ENCODE measurements around the gene ADGRG6.

- TF ChIP-seq, protein P1, sequence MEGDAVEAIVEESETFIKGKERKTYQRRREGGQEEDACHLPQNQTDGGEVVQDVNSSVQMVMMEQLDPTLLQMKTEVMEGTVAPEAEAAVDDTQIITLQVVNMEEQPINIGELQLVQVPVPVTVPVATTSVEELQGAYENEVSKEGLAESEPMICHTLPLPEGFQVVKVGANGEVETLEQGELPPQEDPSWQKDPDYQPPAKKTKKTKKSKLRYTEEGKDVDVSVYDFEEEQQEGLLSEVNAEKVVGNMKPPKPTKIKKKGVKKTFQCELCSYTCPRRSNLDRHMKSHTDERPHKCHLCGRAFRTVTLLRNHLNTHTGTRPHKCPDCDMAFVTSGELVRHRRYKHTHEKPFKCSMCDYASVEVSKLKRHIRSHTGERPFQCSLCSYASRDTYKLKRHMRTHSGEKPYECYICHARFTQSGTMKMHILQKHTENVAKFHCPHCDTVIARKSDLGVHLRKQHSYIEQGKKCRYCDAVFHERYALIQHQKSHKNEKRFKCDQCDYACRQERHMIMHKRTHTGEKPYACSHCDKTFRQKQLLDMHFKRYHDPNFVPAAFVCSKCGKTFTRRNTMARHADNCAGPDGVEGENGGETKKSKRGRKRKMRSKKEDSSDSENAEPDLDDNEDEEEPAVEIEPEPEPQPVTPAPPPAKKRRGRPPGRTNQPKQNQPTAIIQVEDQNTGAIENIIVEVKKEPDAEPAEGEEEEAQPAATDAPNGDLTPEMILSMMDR (IDR thresholded peaks at IDR 0.05): no peak
- no peak for TF ChIP-seq POLR2A (IDR thresholded peaks at IDR 0.05)
These were observed 43.5 kb upstream of the ADGRG6 start for GRCh38 chr6:142258305-142258704.
